Activated CD4-positive, CD25-positive, alpha-beta regulatory T cell treated with anti-CD3 and anti-CD28 coated beads, Interleukin-2, amount 50 U/mL, for 24 hours (primary cell): ENCODE data around the gene HAUS6.
"Not testable (repeated sequence)": the region's sequence is repeated elsewhere in the genome, so short reads cannot be mapped to it uniquely, and the experiment has no call there.

Experiments used
- ATAC-seq, 2 donors: fragments of 150-1000 bp; cut with Tn5 transposase; one replicate each; pipeline ENCODE4 v1.10.0; 2021; ENCODE audit warnings: mild to moderate bottlenecking in 1 of 2, moderate library complexity in 1 of 2

Gene HAUS6, protein sequence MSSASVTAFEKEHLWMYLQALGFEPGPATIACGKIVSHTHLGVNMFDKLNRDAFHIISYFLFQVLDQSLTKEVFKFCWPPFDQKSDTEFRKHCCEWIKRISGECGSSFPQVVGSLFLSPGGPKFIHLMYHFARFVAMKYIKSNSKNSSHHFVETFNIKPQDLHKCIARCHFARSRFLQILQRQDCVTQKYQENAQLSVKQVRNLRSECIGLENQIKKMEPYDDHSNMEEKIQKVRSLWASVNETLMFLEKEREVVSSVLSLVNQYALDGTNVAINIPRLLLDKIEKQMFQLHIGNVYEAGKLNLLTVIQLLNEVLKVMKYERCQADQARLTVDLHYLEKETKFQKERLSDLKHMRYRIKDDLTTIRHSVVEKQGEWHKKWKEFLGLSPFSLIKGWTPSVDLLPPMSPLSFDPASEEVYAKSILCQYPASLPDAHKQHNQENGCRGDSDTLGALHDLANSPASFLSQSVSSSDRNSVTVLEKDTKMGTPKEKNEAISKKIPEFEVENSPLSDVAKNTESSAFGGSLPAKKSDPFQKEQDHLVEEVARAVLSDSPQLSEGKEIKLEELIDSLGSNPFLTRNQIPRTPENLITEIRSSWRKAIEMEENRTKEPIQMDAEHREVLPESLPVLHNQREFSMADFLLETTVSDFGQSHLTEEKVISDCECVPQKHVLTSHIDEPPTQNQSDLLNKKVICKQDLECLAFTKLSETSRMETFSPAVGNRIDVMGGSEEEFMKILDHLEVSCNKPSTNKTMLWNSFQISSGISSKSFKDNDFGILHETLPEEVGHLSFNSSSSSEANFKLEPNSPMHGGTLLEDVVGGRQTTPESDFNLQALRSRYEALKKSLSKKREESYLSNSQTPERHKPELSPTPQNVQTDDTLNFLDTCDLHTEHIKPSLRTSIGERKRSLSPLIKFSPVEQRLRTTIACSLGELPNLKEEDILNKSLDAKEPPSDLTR

DNA sequence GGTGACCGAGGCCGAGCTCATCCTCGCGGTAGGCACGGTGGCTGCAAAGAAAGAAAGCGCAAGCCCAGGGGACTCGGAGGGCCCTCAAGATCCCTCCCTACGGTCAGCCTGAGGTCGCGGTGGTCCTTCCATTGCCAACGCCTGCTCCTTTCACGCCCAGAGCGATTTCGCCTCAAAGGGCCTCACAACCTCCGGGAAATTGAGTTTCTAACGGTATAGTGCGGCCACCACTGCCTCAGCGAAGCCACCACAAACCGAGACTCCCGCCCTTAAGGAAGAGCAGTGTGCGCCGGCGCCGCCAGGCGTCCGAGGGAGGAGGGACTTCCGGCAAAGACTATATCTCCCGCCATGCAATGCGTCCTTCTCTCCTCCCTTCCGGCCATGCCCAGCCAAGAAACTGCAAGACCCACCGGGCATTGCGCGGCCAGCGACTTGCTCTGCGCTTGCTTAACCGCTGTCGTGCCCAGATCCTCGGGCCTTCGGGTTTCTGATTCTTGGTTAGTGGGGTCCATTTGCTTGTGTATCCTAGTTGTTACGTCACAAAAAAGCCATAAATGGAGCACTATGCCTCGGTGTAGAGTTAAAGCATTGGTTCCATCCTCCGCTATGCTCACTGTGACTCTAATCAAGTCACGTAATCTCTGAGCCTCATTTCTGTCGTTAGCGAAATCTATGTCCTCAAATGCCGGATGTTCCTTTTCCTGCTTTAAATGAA, at the start of gene HAUS6:
Gene HAUS6, minus strand, starts transcription at position 274 of the 715 bp plus-strand sequence. Its CDS starts 253 bp downstream, at position 21.
- peak; percentile 96 to 97 for ATAC-seq

DNA sequence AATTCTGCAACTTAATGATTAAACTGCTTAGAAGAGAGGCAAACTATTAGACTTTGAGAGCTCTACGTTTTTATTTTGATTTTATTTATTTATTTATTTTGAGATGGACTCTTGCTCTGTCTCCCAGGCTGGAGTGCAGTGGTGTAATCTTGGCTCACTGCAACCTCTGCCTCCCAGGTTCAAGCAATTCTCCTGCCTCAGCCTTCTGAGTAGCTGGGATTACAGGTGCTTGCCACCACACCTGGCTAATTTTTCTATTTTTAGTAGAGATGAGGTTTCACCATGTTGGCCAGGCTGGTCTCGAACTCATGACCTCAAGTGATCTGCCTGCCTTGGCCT, 49.4 kb upstream of the HAUS6 start:
- ATAC-seq, result not testable (repeated sequence)

DNA sequence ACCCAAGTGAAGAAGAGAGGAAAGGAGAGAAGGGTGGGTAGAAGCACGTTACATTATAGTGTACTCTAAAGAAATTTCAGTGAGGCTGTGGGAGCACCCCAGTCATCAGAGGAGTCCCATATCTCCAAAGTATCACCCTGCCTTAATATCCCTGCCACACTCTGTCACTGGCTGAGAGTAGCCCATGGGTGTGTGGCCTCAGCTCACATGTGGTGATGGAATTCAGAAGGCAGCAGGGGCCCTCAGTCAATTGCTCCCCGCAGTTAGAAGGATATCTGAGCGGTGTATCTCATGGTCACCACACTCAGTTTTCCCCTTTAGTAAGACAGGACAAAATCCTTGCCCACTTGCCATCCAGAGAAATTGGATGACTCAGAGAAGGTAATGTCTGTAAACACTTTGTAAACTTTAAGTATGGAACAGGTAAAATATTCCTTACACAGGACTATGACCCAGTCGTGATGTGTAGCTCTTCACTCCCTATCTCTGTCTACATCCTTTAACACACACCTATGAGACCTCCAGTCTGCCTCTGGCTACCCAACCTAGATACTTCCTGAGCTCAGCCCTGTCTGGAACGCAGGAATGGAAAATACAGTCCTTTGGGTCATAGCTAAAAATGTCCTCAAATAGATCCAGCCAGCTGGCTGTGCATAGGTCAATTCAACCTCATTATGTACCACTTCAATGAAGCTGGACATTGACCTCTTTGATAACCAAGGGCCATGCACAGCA, 48.9 kb upstream of the HAUS6 start:
- ATAC-seq, result no peak

DNA sequence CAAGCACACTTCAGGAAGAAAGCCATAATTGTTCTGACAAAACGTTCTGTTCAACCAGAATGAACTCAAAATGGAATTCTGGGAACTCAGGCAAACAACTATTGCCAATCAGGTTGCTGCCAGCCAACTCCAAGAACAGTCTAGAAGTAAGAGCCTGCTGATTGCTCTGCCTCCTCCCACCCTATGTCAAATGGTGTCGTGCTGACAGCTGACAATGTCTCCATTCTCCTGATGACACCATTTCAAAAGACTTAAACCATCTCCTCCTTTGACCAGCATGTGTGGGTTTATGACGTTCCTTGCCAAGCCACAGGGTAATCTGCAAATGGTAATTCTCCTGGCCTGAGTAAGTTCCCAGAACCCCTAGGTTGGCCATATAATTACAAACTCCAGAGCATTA, 46.5 kb upstream of the HAUS6 start:
- ATAC-seq, result no peak

DNA sequence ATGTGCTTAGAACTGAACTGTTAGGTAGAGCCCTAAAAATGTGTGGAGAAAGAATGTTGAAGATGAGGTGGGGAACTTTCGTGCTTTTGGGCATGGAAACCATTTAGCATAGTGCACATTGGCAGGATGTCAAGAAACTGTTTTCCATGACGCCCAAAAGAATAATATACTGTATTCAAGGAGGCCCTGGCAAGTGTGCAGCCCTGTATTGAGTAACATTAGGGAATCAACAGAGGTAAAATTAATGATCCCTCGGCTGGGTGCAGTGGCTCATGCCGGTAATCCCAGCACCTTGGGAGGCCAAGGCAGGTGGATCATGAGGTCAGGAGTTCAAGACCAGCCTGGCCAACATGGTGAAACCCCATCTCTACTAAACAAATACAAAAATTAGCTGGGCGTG, 45.5 kb upstream of the HAUS6 start:
- ATAC-seq, result no peak

DNA sequence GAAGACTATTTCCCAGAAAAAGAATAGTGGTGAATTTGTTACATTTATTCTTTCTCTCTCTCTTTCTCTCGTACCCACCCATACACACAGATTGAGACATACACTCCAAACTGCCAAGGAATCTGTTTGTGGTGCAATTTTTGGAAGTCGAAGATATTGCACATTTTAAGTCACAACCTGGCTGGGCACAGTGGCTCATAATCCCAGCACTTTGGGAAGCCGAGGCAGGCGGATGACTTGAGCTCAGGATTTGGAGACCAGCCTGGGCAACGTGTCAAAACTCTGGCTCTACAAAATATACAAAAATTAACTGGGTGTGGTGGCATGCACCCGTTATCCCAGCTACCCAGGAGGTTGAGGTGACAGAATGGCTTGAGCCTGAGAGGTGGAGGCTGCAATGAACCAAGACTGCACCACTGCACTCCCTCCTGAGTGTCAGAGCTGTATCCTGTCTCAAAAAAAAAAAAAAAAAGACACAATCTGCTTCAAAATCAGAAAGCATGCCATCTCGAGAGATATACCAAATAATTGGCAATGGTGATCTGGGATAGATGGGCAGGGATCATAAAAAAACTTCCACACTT, 43.8 kb upstream of the HAUS6 start:
- ATAC-seq, result no peak

DNA sequence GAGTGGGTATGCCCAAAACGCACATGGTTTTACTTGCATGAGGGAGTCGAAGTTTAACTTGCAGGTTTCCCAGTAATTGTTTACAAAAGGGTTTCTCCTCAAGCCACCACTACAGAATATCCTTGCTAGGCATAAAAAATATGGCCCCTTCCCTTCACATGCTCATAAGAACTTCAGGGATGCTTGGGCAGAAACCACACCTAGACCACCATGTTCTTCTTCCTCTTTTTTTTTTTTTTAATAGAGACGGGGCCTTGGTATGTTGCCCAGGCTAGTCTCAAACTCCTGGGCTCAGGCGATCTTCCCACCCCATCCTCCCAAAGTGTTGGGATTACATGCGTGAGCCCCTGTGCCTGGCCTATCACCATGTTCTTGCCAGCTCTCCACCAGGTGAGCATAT, 43.2 kb upstream of the HAUS6 start:
- ATAC-seq, result no peak

DNA sequence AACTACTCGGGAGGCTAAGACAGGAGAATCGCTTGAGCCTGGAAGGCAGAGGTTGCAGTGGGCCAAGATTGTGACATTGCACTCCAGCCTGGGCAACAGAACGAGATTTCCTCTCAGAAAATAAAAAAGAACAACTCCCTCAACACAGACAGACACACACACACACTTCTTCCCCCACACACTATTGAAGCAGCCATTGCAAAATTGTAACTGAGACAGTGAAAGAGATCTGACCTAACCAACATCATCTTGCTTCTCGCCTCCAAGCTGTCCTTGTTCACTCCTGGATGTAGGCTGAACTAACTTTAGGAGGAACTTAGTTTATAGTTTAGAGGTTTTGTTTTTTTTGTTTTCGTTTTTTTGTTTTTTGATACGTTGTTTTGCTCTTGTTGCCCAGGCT, 37.6 kb upstream of the HAUS6 start:
- no peak for ATAC-seq

DNA sequence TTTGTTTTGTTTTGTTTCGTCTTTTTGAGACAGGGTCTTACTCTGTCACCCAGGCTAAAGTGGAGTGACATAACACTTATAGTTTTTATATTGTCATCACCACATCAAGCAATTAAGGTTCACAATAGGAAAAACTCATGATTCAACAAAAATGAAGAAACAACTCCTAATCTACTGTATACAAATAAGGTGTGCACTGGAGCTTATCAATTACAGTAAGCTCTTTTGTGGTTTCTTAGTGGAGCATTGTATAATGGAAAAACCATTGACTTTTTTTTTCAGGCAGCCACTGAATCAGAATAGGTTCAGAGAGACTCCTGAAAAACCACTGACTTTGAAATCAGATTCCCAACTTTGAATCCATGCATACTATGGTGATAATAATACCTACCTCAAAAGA, 35.4 kb upstream of the HAUS6 start:
- ATAC-seq, result no peak

DNA sequence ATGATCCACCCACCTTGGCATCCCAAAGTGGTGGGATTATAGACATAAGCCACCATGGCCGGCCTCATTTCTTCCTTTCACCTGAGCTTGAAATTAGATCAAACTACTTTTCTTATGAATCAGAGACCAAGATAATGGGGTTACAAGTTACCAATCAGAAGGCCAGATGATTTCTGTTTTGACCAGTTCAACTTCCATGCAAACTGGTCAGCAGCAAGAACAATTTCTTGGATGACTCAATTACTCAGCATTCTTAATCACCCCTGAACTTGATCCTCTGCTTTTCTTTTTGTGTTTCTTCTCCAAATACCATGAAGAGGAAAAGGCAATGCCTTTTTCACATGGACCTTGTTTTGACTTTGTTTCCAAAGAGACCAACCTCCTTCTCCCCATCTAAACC, 34.6 kb upstream of the HAUS6 start:
- no peak for ATAC-seq

DNA sequence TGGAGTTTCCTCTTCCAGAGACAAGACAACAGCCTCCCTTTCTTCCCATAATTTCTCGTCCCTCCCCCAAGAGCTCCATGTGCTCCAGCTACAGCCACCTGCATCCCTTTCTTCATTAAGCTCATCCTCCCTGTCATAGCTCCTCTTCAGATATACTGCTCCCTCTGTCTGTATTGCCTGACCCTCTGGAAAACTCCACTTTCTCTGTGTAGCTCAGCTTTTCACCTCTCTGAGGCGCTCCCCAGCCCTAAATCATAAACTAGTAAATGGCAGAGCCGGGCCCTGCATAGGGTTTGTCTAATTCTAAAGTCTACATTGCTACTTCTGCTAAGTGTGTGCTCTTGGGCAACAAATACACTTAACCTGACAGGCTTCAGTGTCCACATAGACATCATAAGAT, 33.4 kb upstream of the HAUS6 start:
- ATAC-seq, result no peak

DNA sequence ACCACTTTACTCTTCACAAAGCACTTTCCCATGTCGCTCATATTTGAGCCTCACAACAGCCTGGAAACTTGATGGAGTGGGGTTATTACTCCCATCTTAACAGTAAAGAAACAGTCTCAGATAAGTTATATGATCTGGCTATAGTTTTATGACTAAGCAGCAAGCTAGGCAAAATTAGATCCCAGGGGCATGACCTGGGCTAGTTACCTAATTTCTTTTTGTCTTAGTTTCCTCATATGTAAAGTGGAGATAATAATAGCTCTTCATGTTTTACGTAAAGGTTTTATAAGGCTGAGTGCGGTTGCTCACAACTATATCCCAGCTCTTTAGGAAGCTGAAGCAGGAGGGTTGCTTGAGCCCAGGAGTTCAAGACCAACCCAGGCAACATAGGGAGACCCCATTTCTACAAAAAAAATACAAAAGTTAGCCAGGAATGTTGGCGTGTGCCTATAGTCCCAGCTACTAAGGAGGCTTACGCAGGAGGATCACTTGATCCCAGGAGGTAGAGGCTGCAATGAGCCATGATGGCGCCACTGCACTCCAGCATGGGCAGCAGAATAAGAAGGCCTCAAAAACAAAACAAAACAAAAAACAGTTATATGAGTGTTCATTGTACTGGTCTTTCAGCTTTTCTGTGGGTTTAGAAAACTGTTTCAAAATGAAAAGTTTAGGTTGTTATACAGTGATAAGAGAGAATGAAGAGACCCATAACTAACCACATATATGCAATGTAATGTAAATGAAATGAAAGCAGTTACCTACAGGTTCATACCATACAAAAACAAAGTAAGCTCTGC, 31.0 kb upstream of the HAUS6 start:
- peak in 1 of 2 donors; percentile 13 for ATAC-seq

DNA sequence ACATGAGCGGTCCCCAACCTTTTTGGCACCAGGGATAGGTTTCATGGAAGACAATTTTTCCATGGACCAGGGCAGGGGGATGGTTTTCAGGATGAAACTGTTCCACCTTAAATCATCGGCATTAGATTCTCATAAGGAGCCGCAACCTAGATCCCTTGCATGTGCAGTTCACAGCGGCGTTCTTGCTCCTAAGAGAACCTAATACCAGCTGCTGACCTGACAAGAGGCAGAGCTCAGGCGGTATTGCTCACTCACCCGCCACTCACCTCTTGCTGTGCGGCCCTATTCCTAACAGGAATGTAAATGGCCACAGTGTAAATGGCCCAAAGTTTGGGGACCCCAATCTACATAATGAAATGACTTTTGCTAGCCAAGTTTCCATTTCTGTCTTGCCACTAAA, 27.7 kb upstream of the HAUS6 start:
- no peak for ATAC-seq

DNA sequence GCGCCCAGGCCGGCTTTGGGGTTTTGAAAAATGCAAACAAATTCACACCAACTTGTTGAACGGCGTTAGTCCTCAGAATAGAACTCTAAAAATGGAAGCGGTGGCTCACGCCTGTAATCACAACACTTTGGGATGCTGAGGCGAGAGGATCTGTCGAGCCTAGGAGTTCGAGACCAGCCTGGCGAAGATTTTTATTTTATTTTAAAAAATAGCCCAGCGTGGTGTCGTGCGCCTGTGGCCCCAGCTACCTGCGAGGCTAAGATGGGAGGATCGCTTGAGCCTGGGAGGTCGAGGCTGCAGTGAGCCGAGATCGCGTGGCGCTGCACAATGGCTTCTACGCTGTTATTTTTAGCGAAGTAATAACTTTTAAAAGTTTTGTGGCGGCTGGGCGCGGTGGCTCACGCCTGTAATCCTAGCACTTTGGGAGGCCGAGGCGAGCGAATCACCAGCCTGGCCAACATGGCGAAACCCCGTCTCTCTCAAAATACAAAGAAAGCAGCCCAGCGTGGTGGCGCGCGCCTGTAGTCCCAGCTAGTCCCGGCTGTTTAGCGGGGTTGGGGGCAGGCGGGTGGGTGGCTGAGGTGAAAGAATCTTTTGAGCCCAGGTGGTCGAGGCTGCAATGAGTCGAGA, 25.3 kb upstream of the HAUS6 start:
- peak; percentile 5 to 7 for ATAC-seq

DNA sequence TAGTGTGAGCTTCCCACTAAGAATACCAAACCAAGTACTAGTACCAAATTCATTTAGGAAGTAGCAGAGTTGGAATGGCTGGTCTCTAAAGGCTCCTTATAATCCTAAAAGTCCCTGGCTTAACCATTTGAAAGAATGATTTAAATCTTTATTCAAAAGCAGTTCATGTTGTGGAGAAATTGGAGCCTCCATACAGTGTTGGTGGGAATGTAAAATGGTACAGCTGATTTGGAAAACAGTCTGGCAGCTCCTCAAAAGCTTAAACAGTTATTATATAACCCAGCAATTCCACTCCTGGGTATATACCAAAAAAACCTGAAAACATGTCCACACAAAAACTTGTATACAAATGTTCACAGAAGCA, 21.7 kb upstream of the HAUS6 start:
- ATAC-seq, result no peak

DNA sequence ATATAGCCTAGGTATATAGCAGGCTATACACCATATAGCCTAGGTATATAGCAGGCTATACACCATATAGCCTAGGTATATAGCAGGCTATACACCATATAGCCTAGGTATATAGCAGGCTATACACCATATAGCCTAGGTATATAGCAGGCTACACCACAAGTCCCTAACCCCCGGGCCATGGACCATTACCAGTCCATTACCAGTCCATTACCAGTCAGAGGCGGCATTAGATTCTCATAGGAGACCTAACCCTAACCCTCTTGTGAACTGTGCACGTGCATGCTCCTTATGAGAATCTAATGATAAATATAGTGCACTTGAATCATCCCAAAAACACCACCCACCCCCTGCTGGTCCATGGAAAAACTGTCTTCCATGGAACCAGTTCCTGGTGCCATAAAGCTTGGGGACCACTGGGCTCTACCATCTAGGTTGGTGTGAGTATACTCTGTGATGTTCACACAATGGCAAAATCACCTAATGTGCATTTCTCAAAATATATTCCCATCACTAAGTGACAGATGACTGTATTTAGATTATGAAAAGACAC, 19.9 kb upstream of the HAUS6 start:
- ATAC-seq, result no peak

DNA sequence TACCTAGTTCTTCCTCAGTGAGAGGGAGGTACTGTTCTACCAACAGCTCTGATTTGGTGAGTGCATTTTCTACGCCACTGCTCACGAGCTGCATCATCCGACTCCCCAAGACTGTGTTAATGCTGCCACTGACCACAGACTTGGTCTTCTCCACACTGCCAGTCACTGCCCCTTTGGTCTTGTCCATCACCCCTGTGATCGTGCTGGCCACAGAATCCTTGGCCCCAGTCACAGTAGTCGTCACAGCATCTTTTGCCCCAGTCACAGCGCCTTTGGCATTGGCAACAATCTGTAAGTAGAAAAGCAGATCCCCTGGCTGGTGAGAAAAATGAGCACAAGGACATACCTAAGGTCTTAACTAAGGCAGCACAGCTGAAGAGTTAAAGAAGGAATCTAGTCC, 18.2 kb upstream of the HAUS6 start:
- no peak for ATAC-seq

DNA sequence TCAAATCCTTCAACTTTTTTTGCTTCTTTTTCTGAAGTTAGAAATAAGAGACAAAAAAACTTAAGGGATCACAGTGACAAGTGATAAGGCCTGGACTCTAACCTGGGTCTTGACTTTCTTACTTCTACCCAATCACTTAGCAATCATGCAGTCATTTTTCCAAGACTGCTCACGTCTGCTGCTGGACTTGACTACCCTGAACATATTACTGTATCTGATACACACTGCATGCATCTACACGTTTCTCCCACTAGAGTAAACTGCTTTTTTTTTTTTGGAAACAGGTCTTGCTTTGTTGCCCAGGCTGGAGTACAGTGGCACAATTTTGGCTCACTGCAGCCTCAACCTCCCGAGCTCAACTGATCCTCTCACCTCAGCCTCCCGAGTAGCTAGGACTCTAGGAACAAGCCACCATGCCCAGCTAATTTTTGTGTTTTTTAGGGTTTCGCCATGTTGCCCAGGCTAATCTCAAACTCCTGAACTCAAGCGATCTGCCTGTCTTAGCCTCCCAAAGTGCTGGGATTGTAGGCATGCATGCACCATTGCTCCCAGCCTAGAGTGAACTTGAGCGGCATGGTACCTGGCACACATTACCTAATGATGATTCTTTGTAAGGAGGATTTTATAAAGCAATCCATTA, 17.2 kb upstream of the HAUS6 start:
- no peak for ATAC-seq

DNA sequence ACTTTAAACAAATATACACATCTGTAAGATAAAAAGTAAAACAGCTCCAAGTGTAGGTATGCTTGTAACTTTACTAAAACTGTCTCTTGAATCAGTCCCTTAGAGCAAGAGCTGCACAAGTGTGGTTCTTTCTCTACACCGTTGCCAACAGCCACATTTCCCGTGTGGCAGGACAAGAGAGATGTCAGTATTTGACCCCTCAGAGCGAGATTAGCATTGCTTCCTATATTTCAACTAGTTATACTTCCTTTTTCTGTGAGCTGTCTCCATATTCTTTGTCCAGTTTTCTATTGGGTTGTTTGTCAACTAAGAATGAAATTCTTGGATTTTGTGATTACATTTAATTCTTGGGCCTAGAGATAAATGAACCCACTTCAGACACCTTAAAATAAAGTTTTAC, 16.5 kb upstream of the HAUS6 start:
- ATAC-seq, result no peak
